HCT116 (cell line): ENCODE measurements around the gene EPHB3. TPM values are rescaled to one million over a fixed set of nuclear protein-coding genes. Genes with fewer than 3 reads are reported as not detected.

Source experiments
- ATAC-seq: fragments of 200-7000 bp; cut with Tn5 transposase; 2 replicates; pipeline ENCODE4 v1.9.1; 2020; ENCODE audit warnings: mild to moderate bottlenecking, moderate library complexity
- BruUV-seq: library from RNA; stranded (reverse); fragments of 400-500 nt; replicated peaks from 2 replicates; lab custom pipeline; 2021; lab: Mats Ljungman, UMichigan
- CTCF ChIA-PET: fragments of 300-600 bp; sonication (Branson Sonifier 250); formaldehyde crosslinking; loops from one replicate; lab custom pipeline; 2021; ENCODE audit warnings: antibody characterized with exemption; lab: Charles Lee
- POLR2A ChIA-PET: fragments of 300-600, 350-600 bp; sonication (Branson Sonifier 250); formaldehyde crosslinking; loops from one replicate; lab custom pipeline; 2021; ENCODE audit warnings: antibody characterized with exemption; lab: Charles Lee
- RAD21 ChIA-PET, 2 experiments: fragments of 300-600 bp; sonication (Branson Sonifier 250); formaldehyde crosslinking; loops; one replicate each; lab custom pipeline; 2023; ENCODE audit warnings: low total read pairs in 2 of 2; ENCODE audit not compliant: uncharacterized antibody in 2 of 2, unreplicated experiment in 2 of 2, low non-redundant PET in 1 of 2; lab: Charles Lee
- DNase-seq: peaks from one replicate; pipeline ENCODE4 v3.0.0-alpha.2; 2010; ENCODE audit warnings: low read depth, low spot score
- H2AFZ ChIP-seq: fragments of 200-600 bp; shearing (Covaris generic), sonication (generic); 2 replicates; pipeline ENCODE4 v1.6.1; 2017; ENCODE audit warnings: low read depth, mixed run types, mixed read lengths, antibody characterized with exemption, low read length; ENCODE audit not compliant: poor library complexity, severe bottlenecking
- H3K27ac ChIP-seq: 2 replicates; pipeline ENCODE4 v1.5.1; 2012; ENCODE audit warnings: low read depth, low read length
- H3K27me3 ChIP-seq: fragments of 200-600 bp; sonication (generic); 2 replicates; pipeline ENCODE4 v1.6.1; 2016; ENCODE audit warnings: mixed run types, low read length, mixed read lengths; ENCODE audit not compliant: insufficient read depth
- H3K36me3 ChIP-seq, 2 experiments: fragments of 200-500 bp in 1 of 2; fragments of 200-600 bp in 1 of 2; sonication (Bioruptor generic) in 1 of 2; sonication (generic) in 1 of 2; 2 replicates each; pipeline versions ENCODE4 v1.5.1 to v1.6.1; 2014 to 2016; ENCODE audit warnings: low read length in 2 of 2, inconsistent platforms in 1 of 2, mixed read lengths in 1 of 2, mixed run types in 1 of 2; ENCODE audit not compliant: insufficient read depth in 2 of 2, control insufficient read depth in 1 of 2
- H3K4me1 ChIP-seq, 2 experiments: fragments of 200-600 bp in 1 of 2; sonication (generic) in 1 of 2; 2 replicates each; pipeline versions ENCODE4 v1.5.1 to v1.6.1; 2012 to 2017; ENCODE audit warnings: low read length in 2 of 2, inconsistent platforms in 1 of 2, mild to moderate bottlenecking in 1 of 2, mixed read lengths in 1 of 2, mixed run types in 1 of 2, moderate library complexity in 1 of 2; ENCODE audit not compliant: insufficient read depth in 2 of 2, control insufficient read depth in 1 of 2
- H3K4me2 ChIP-seq: fragments of 200-600 bp; sonication (generic); 2 replicates; pipeline ENCODE4 v1.6.1; 2017; ENCODE audit warnings: mixed run types, low read length, mixed read lengths
- H3K4me3 ChIP-seq, 2 experiments: fragments of 200-600 bp in 1 of 2; sonication (generic) in 1 of 2; replicated peaks in 1 of 2; 2 replicates each; pipeline ENCODE4 v1.5.1; 2011 to 2016; ENCODE audit warnings: low read length in 2 of 2, control low read depth in 1 of 2, low read depth in 1 of 2, mild to moderate bottlenecking in 1 of 2, mixed read lengths in 1 of 2, mixed run types in 1 of 2
- H3K79me2 ChIP-seq: fragments of 200-600 bp; sonication (generic); 2 replicates; pipeline ENCODE4 v1.6.1; 2017; ENCODE audit warnings: mild to moderate bottlenecking, mixed run types, low read length, moderate library complexity, mixed read lengths; ENCODE audit not compliant: insufficient read depth
- H3K9ac ChIP-seq: fragments of 200-600 bp; sonication (generic); 2 replicates; pipeline ENCODE4 v1.6.1; 2016; ENCODE audit warnings: low read length, mixed read lengths
- H3K9me2 ChIP-seq: fragments of 200-600 bp; sonication (generic), shearing (Covaris generic); 2 replicates; pipeline ENCODE4 v1.6.1; 2017; ENCODE audit warnings: mixed run types, mild to moderate bottlenecking, moderate library complexity; ENCODE audit not compliant: insufficient read depth
- H3K9me3 ChIP-seq, 2 experiments: fragments of 200-500 bp in 1 of 2; fragments of 200-600 bp in 1 of 2; sonication (Bioruptor generic) in 1 of 2; sonication (generic) in 1 of 2; 2 replicates each; pipeline ENCODE4 v1.6.1; 2014 to 2017; ENCODE audit warnings: low read length in 2 of 2, mixed read lengths in 2 of 2, inconsistent platforms in 1 of 2, low read depth in 1 of 2, mild to moderate bottlenecking in 1 of 2, mixed run types in 1 of 2, moderate library complexity in 1 of 2; ENCODE audit not compliant: control insufficient read depth in 1 of 2, insufficient read depth in 1 of 2
- H4K20me1 ChIP-seq: fragments of 200-600 bp; sonication (generic), shearing (Covaris generic); 2 replicates; pipeline ENCODE4 v1.6.1; 2017; ENCODE audit warnings: mixed run types, mild to moderate bottlenecking, moderate library complexity; ENCODE audit not compliant: insufficient read depth
- CTCF ChIP-seq, 3 experiments: fragments of 200-600 bp in 1 of 3; sonication (generic) in 1 of 3; IDR thresholded peaks in 2 of 3; conservative IDR thresholded peaks in 1 of 3; 2 replicates each; pipeline ENCODE4 v1.5.1; 2012 to 2017; ENCODE audit warnings: low read depth in 2 of 3, low read length in 2 of 3, antibody characterized with exemption in 1 of 3, borderline replicate concordance in 1 of 3, control low read depth in 1 of 3, mild to moderate bottlenecking in 1 of 3, mixed read lengths in 1 of 3, mixed run types in 1 of 3, moderate library complexity in 1 of 3; ENCODE audit not compliant: insufficient read depth in 1 of 3
- POLR2AphosphoS5 ChIP-seq: IDR thresholded peaks from 2 replicates; pipeline ENCODE4 v1.6.1; 2011; ENCODE audit warnings: mild to moderate bottlenecking, low read depth, low read length, moderate library complexity
- RAD21 ChIP-seq: IDR thresholded peaks from 2 replicates; pipeline ENCODE4 v1.6.1; 2012; ENCODE audit warnings: low read depth, mild to moderate bottlenecking
- SP1 ChIP-seq: IDR thresholded peaks from 2 replicates; pipeline ENCODE4 v1.6.1; 2012; ENCODE audit warnings: low read depth
- intact Hi-C: fragments of 100-400 bp; cut with micrococcal nuclease; formaldehyde crosslinking; loops from 2 replicates; pipeline ENCODE4 v1.10.0; 2022
- total RNA-seq: library from RNA; stranded (reverse); gene quantifications from one replicate; pipeline ENCODE4 v1.2.1, GENCODE V29; 2021; ENCODE audit not compliant: unreplicated experiment

Gene EPHB3
- total RNA-seq, 1 experiment from 2014 or later, result 6.5 TPM

GRCh38 chr3:184513276-184514170 lies 48.1 kb upstream of the EPHB3 start:
- H3K79me2 ChIP-seq, result no peaks in the 10 kb centered on the region
- TF ChIP-seq POLR2AphosphoS5 (no peak), RAD21 (peak; percentile 80), CTCF (IDR thresholded peaks at IDR 0.05 in 2 of 3, conservative IDR thresholded peaks at IDR 0.05 in 1 of 3; ENCODE audit: borderline replicate concordance in 1 of 3, insufficient read depth in 1 of 3, low read depth in 2 of 3, low read length in 2 of 3) (peak; percentile 67 to 79 (median 79)), SP1 (no peak)
- TF ChIP-seq, all 23 proteins: peak for 2
- ATAC-seq, result peak; percentile 99
- H4K20me1 ChIP-seq, result no peaks in the 10 kb centered on the region
- peaks cover 0 to 12% of the 10 kb centered on the region in 2 experiments; a peak in 1 of 4 replicates for H3K4me1 ChIP-seq
- peak overlapping the region; percentile 29; the same call in 1 of the 2 replicates for H3K9ac ChIP-seq
- peak overlapping the region; percentile 32 to 49 for H3K4me3 ChIP-seq
- peak overlapping the region; percentile 94 for H2AFZ ChIP-seq
- ChIA-PET CTCF (interaction anchor here (1.0 to 3.1 kb wide), 16 partner anchors 9 to 142 kb away, joined by 3 to 52 read pairs (median 6); partner anchors contain the start of gene EPHB3), POLR2A (interaction anchor here (0.9 to 1.6 kb wide), 3 partner anchors 142 to 152 kb away, joined by 3 to 5 read pairs (median 4); partner anchors contain the start of genes CLCN2 and POLR2H), RAD21 (interaction anchor here (0.6 to 1.4 kb wide), 4 partner anchors 44 to 1705 kb away, joined by 3 to 8 read pairs (median 5); no protein-coding TSS in a partner anchor)
- peak; percentile 69 for DNase-seq
- no peaks in the 10 kb centered on the region for H3K9me3 ChIP-seq
- H3K27me3 ChIP-seq, result no peaks in the 10 kb centered on the region
- no peaks in the 10 kb centered on the region for H3K9me2 ChIP-seq
- H3K4me2 ChIP-seq, result peak overlapping the region; percentile 76
- no TSS peak for BruUV-seq
- H3K36me3 ChIP-seq, result no peaks in the 10 kb centered on the region
- intact Hi-C loops, result loop anchor here (1.0 to 10.0 kb wide), 3 partner anchors 44 to 139 kb away; partner anchors contain the start of gene THPO
- no peak overlapping the region for H3K27ac ChIP-seq
